ENCODE data around the gene RUFY1. TPM values are rescaled to one million over a fixed set of nuclear protein-coding genes. Genes with fewer than 3 reads are reported as not detected.
A peak's percentile ranks its signal among the peaks of the same experiment; 100 is the strongest.

The RUFY1 gene
- total and polyA plus RNA-seq, 5 donors from 2014 or later = 18.3 to 40.4 (median 25.4) TPM

- DNase-seq (no peak), ATAC-seq (ENCODE audit: low read depth in 2 of 2) (peak in 1 of 2 donors; percentile 4)
- H3K27ac ChIP-seq (ENCODE audit: insufficient read depth, low read length, poor library complexity, severe bottlenecking) = peak overlapping the region; percentile 49
- no peaks in the 10 kb centered on the region for H3K27me3 Mint-ChIP-seq
- peak overlapping the region; percentile 51 to 66 (median 52) for H3K27ac Mint-ChIP-seq
- H3K4me3 Mint-ChIP-seq = peak overlapping the region in 1 of 4 donors; percentile 38
- peaks cover 12 to 36% (median 27%) of the 10 kb centered on the region in 4 donors for H3K4me1 Mint-ChIP-seq
- H3K4me1 ChIP-seq (ENCODE audit: control insufficient read depth, insufficient read depth, low read length, poor library complexity, severe bottlenecking) = peaks cover 28% of the 10 kb centered on the region
- H3K9me3 Mint-ChIP-seq = no peaks in the 10 kb centered on the region
- H3K9me3 ChIP-seq (ENCODE audit: control insufficient read depth in 2 of 2, low read length in 2 of 2) = no peaks in the 10 kb centered on the region
- H3K4me3 ChIP-seq (ENCODE audit: low read depth, low read length) = no peak overlapping the region
- peaks cover 31% of the 10 kb centered on the region for H3K36me3 Mint-ChIP-seq
- peaks cover 52% of the 10 kb centered on the region for H3K36me3 ChIP-seq (ENCODE audit: control insufficient read depth, insufficient read depth, low read length)
- no peaks in the 10 kb centered on the region for H3K27me3 ChIP-seq (ENCODE audit: control insufficient read depth, insufficient read depth, low read length)
These were observed 57.0 kb downstream of the RUFY1 start for GRCh38 chr5:179607160-179607931.

GRCh38 chr5:179608131-179608581 is 57.8 kb downstream of the RUFY1 start:
- peaks cover 37% of the 10 kb centered on the region for H3K36me3 Mint-ChIP-seq
- Histone ChIP-seq H3K4me3 (ENCODE audit: low read depth, low read length) (no peak overlapping the region), H3K9me3 (ENCODE audit: control insufficient read depth in 2 of 2, low read length in 2 of 2) (no peaks in the 10 kb centered on the region), H3K27me3 (ENCODE audit: control insufficient read depth, insufficient read depth, low read length) (no peaks in the 10 kb centered on the region), H3K4me1 (ENCODE audit: control insufficient read depth, insufficient read depth, low read length, poor library complexity, severe bottlenecking) (peaks cover 28% of the 10 kb centered on the region), H3K27ac (ENCODE audit: insufficient read depth, low read length, poor library complexity, severe bottlenecking) (peak overlapping the region; percentile 49), H3K36me3 (ENCODE audit: control insufficient read depth, insufficient read depth, low read length) (peaks cover 57% of the 10 kb centered on the region)
- H3K9me3 Mint-ChIP-seq = no peaks in the 10 kb centered on the region
- ATAC-seq (ENCODE audit: low read depth in 2 of 2) (peak; percentile 72 to 80), DNase-seq (peak in 2 of 3 donors; percentile 57 to 90)
- H3K27ac Mint-ChIP-seq = peak overlapping the region; percentile 20 to 62 (median 52)
- H3K4me3 Mint-ChIP-seq = peak overlapping the region in 2 of 4 donors; percentile 37 to 59
- H3K27me3 Mint-ChIP-seq = no peaks in the 10 kb centered on the region
- H3K4me1 Mint-ChIP-seq = peaks cover 12 to 42% (median 34%) of the 10 kb centered on the region in 4 donors

GRCh38 chr5:179609834-179610108 is 59.4 kb downstream of the RUFY1 start:
- no peaks in the 10 kb centered on the region for H3K9me3 ChIP-seq (ENCODE audit: control insufficient read depth in 2 of 2, low read length in 2 of 2)
- peak overlapping the region in 2 of 3 donors; percentile 3 to 57 for H3K27ac Mint-ChIP-seq
- no peaks in the 10 kb centered on the region for H3K27me3 Mint-ChIP-seq
- ATAC-seq (ENCODE audit: low read depth in 2 of 2) (no peak), DNase-seq (no peak)
- H3K4me3 ChIP-seq (ENCODE audit: low read depth, low read length) = no peak overlapping the region
- H3K4me1 Mint-ChIP-seq = peaks cover 12 to 52% (median 39%) of the 10 kb centered on the region in 4 donors
- no peak overlapping the region for H3K27ac ChIP-seq (ENCODE audit: insufficient read depth, low read length, poor library complexity, severe bottlenecking)
- H3K36me3 ChIP-seq (ENCODE audit: control insufficient read depth, insufficient read depth, low read length) = peaks cover 69% of the 10 kb centered on the region
- H3K4me3 Mint-ChIP-seq = no peak overlapping the region
- H3K27me3 ChIP-seq (ENCODE audit: control insufficient read depth, insufficient read depth, low read length) = no peaks in the 10 kb centered on the region
- H3K36me3 Mint-ChIP-seq = peaks cover 49% of the 10 kb centered on the region
- no peaks in the 10 kb centered on the region for H3K9me3 Mint-ChIP-seq
- peaks cover 29% of the 10 kb centered on the region for H3K4me1 ChIP-seq (ENCODE audit: control insufficient read depth, insufficient read depth, low read length, poor library complexity, severe bottlenecking)

DNA sequence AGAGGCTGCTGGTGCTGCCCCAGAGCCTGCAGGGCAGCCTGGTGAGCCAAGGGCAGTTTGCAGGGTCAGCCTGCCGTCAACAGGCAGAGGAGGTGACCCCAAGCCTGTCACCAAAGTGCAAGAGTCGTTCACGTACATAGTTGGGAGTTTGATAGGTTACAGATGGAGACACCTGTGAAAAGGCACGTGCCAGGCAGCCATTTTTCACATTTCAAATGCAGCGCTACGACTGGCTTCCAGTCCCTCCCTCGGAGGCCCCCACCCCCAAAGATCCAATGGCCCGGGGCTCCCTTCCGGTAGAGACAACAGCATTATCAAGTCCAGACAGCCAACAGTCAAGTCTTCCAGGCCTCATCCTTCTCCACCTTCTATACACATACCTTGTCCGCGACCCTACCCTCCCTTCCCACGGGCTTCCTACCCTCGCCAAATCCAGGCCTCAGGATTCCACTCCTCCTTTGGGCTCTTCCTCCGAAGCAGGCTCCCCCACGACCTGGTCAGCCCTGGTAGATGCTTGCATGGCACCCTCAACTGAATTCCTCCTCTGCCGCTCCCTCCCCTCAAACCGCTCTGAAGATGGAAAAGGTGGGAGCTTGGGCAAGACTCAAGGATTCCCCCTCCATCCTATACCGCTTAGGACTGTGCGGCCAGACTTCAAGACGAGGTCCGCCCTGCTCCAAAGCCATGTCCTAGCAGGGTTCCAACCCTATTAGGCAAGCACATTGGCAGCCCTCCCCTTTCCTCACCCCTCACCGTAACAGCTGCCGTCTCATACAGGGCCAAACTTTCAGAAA is 60.0 kb downstream of the RUFY1 start:
- H3K36me3 Mint-ChIP-seq = peaks cover 50% of the 10 kb centered on the region
- peaks cover 12 to 56% (median 39%) of the 10 kb centered on the region in 4 donors for H3K4me1 Mint-ChIP-seq
- no peaks in the 10 kb centered on the region for H3K27me3 ChIP-seq (ENCODE audit: control insufficient read depth, insufficient read depth, low read length)
- H3K4me3 Mint-ChIP-seq = peak overlapping the region in 2 of 4 donors; percentile 16 to 42
- peak overlapping the region in 1 of 3 donors; percentile 81 for H3K27ac Mint-ChIP-seq
- peaks cover 31% of the 10 kb centered on the region for H3K4me1 ChIP-seq (ENCODE audit: control insufficient read depth, insufficient read depth, low read length, poor library complexity, severe bottlenecking)
- no peaks in the 10 kb centered on the region for H3K27me3 Mint-ChIP-seq
- no peaks in the 10 kb centered on the region for H3K9me3 ChIP-seq (ENCODE audit: control insufficient read depth in 2 of 2, low read length in 2 of 2)
- no peak for ATAC-seq (ENCODE audit: low read depth in 2 of 2)
- no peak overlapping the region for H3K27ac ChIP-seq (ENCODE audit: insufficient read depth, low read length, poor library complexity, severe bottlenecking)
- DNase-seq = no peak
- H3K4me3 ChIP-seq (ENCODE audit: low read depth, low read length) = no peak overlapping the region
- no peaks in the 10 kb centered on the region for H3K9me3 Mint-ChIP-seq
- H3K36me3 ChIP-seq (ENCODE audit: control insufficient read depth, insufficient read depth, low read length) = peaks cover 74% of the 10 kb centered on the region

GRCh38 chr5:179610903-179611265 is 60.5 kb downstream of the RUFY1 start:
- peak overlapping the region in 2 of 4 donors; percentile 9 to 16 for H3K4me3 Mint-ChIP-seq
- no peaks in the 10 kb centered on the region for H3K27me3 ChIP-seq (ENCODE audit: control insufficient read depth, insufficient read depth, low read length)
- H3K4me1 ChIP-seq (ENCODE audit: control insufficient read depth, insufficient read depth, low read length, poor library complexity, severe bottlenecking) = peaks cover 31% of the 10 kb centered on the region

DNA sequence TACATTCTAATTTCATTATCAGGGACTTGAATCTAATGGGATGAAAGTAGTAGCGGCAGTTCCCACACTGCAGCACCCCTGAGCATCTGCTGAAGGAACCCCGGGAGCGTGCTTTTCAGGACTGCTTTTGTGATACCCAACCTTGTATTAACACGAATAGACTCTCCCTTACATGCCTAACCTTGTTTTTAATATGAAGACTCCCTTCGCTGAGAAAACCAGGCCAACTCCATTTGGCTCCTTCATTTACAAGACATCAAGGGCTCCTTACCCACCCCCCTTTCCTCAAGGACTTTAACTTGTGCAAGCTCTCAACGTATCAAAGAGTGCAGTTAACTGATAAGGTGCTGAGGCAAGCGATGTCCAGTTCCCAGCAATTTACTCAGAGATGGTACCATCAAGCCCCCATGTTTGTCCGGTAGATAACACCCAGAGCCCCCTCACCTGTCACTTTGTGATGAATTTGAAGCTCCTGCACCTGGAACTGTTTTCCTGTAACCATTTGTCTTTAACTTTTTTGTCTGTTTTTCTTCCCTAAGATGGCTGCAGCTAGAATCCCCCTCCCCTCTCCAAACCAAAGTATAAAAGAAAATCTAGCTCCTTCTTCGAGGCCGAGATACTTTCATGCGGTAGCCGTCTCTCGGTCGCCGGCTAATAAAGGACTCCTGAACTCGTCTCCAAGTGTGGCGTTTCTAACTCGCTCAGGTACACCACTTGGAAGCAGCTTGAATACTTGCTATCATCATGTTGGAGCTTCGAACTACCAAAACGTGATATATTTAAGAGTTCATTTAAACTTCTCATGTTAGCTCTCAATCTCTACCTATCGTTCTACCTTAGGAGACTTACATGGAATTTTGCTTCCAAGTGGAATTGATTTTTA is 62.5 kb downstream of the RUFY1 start:
- Mint-ChIP-seq H3K27me3 (no peaks in the 10 kb centered on the region), H3K4me1 (peaks cover 23 to 78% (median 56%) of the 10 kb centered on the region in 4 donors), H3K9me3 (no peaks in the 10 kb centered on the region), H3K4me3 (peak overlapping the region in 2 of 4 donors; percentile 13 to 69), H3K36me3 (peaks cover 67% of the 10 kb centered on the region), H3K27ac (peak overlapping the region; percentile 80 to 87 (median 83))
- no peak for DNase-seq
- no peak overlapping the region for H3K4me3 ChIP-seq (ENCODE audit: low read depth, low read length)
- no peak overlapping the region for H3K27ac ChIP-seq (ENCODE audit: insufficient read depth, low read length, poor library complexity, severe bottlenecking)
- H3K9me3 ChIP-seq (ENCODE audit: control insufficient read depth in 2 of 2, low read length in 2 of 2) = no peaks in the 10 kb centered on the region
- no peaks in the 10 kb centered on the region for H3K27me3 ChIP-seq (ENCODE audit: control insufficient read depth, insufficient read depth, low read length)
- no peak for ATAC-seq (ENCODE audit: low read depth in 2 of 2)
- H3K36me3 ChIP-seq (ENCODE audit: control insufficient read depth, insufficient read depth, low read length) = peaks cover 85% of the 10 kb centered on the region
- H3K4me1 ChIP-seq (ENCODE audit: control insufficient read depth, insufficient read depth, low read length, poor library complexity, severe bottlenecking) = peaks cover 37% of the 10 kb centered on the region

More at GRCh38 chr5:179610903-179611265, 60.5 kb downstream of the RUFY1 start:
- peaks cover 77% of the 10 kb centered on the region for H3K36me3 ChIP-seq (ENCODE audit: control insufficient read depth, insufficient read depth, low read length)
- Mint-ChIP-seq H3K9me3 (no peaks in the 10 kb centered on the region), H3K27me3 (no peaks in the 10 kb centered on the region), H3K27ac (peak overlapping the region in 1 of 3 donors; percentile 81), H3K36me3 (peaks cover 49% of the 10 kb centered on the region), H3K4me1 (peaks cover 12 to 61% (median 44%) of the 10 kb centered on the region in 4 donors)
- no peaks in the 10 kb centered on the region for H3K9me3 ChIP-seq (ENCODE audit: control insufficient read depth in 2 of 2, low read length in 2 of 2)
- H3K4me3 ChIP-seq (ENCODE audit: low read depth, low read length) = no peak overlapping the region
- no peak for DNase-seq
- H3K27ac ChIP-seq (ENCODE audit: insufficient read depth, low read length, poor library complexity, severe bottlenecking) = no peak overlapping the region
- no peak for ATAC-seq (ENCODE audit: low read depth in 2 of 2)

DNA sequence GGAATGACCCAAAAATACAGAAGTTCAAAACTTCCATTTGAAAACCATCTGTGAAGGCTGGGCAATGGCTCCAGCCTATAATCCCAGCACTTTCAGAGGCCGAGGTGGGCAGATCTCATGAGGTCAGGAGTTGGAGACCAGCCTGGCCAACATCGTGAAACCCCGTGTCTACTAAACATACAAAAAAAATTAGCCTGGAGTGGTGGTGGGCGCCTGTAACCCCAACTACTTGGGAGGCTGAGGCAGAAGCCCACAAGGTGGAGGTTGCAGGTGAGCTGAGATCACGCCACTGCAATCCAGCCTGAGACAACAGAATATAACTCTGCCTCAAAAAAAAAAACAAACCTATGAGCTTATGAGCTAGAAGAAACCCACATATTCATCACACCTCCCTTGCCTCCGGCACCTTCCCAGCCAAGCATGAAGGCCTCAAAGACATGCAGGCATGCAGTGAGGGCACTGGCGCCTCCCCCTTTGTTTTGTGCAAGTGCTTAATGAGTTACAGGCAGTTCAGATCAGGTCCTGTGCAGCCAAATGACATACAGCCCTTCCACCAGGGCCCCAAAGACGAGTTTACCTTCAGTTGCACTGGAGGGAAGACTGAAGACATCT is 63.2 kb downstream of the RUFY1 start:
- no peaks in the 10 kb centered on the region for H3K27me3 Mint-ChIP-seq
- H3K4me1 ChIP-seq (ENCODE audit: control insufficient read depth, insufficient read depth, low read length, poor library complexity, severe bottlenecking) = peaks cover 37% of the 10 kb centered on the region
- peak overlapping the region in 3 of 4 donors; percentile 2 to 69 (median 16) for H3K4me3 Mint-ChIP-seq
- H3K27me3 ChIP-seq (ENCODE audit: control insufficient read depth, insufficient read depth, low read length) = no peaks in the 10 kb centered on the region
- ATAC-seq (ENCODE audit: low read depth in 2 of 2) = no peak
- H3K4me3 ChIP-seq (ENCODE audit: low read depth, low read length) = no peak overlapping the region
- H3K27ac Mint-ChIP-seq = peak overlapping the region in 2 of 3 donors; percentile 79 to 83
- peak overlapping the region; percentile 38 for H3K27ac ChIP-seq (ENCODE audit: insufficient read depth, low read length, poor library complexity, severe bottlenecking)
- H3K36me3 Mint-ChIP-seq = peaks cover 69% of the 10 kb centered on the region
- H3K36me3 ChIP-seq (ENCODE audit: control insufficient read depth, insufficient read depth, low read length) = peaks cover 93% of the 10 kb centered on the region
- H3K4me1 Mint-ChIP-seq = peaks cover 22 to 76% (median 56%) of the 10 kb centered on the region in 4 donors
- H3K9me3 ChIP-seq (ENCODE audit: control insufficient read depth in 2 of 2, low read length in 2 of 2) = no peaks in the 10 kb centered on the region
- no peaks in the 10 kb centered on the region for H3K9me3 Mint-ChIP-seq
- no peak for DNase-seq

Data from CD4-positive, CD25-positive, alpha-beta regulatory T cell (primary cell).